Right forelimb (tissue), 1 donor: ENCODE results near the gene ASB3.
A peak's percentile ranks its signal among the peaks of the same experiment; 100 is the strongest.
"Not testable (repeated sequence)": the region's sequence is repeated elsewhere in the genome, so short reads cannot be mapped to it uniquely, and the experiment has no call there.

Source experiments
- DNase-seq: peaks from one replicate; pipeline ENCODE4 v3.0.0-alpha.2; 2018

The ASB3 gene, protein sequence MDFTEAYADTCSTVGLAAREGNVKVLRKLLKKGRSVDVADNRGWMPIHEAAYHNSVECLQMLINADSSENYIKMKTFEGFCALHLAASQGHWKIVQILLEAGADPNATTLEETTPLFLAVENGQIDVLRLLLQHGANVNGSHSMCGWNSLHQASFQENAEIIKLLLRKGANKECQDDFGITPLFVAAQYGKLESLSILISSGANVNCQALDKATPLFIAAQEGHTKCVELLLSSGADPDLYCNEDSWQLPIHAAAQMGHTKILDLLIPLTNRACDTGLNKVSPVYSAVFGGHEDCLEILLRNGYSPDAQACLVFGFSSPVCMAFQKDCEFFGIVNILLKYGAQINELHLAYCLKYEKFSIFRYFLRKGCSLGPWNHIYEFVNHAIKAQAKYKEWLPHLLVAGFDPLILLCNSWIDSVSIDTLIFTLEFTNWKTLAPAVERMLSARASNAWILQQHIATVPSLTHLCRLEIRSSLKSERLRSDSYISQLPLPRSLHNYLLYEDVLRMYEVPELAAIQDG

DNA sequence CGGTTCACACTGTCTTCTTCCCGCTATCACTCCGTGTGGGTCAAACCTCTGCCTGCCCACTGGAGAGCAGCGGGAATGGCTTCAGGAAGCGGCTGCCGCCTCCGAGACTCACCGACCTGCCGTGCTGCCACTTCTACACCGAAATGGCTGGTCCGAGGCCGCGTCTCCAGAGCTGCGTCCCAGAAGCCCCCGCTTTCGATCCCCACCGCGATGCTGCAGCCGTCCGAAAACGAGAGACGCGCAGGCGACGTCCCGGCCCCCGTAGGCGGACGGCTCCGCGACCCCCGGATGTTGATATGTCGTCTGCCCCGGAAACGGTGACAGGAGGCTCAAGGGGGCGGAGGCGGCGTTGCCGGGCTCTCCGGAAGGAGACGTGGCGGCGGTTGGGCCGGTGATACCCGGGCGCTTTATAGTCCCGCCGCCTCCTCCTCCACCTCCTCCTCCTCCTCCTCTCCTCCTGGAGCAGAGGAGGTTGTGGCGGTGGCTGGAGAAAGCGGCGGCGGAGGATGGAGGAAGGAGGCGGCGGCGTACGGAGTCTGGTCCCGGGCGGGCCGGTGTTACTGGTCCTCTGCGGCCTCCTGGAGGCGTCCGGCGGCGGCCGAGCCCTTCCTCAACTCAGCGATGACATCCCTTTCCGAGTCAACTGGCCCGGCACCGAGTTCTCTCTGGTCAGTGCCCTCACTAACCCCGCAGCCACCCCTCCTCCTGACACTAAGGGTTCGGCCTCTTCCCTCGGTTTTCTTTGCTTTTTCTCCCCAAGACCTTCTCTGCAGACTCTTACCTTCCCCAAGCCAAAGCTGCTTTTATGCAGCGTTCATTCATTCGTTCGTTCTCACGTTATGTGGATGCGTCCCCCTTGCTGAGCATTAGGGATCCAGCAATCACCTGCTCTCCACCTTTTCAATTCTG, at the start of gene ASB3, which contains the start of gene ERLEC1:
Gene ASB3 (minus strand): TSS at position 249 of the 909 bp plus-strand sequence. CDS start 21,381 bp downstream, outside the sequence.
Gene ERLEC1 (plus strand): TSS at position 340 of the 909 bp plus-strand sequence. CDS start 167 bp downstream, at position 507.
- DNase-seq, result peak; percentile 94

DNA sequence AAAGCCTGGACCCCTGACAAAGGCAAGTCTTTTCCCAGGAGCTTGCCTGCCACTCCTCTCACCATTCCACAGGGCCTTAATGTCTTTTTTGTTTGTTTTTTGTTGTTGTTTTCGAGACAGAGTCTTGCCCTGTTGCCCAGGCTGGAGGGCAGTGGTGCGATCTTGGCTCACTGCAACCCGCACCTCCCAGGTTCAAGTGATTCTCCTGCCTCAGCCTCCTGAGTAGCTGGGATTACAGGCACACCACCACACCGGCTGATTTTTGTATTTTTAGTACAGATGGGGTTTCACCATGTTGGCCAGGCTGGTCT, 43.2 kb upstream of the ASB3 start:
- DNase-seq, result not testable (repeated sequence)

GRCh38 chr2:53829273-53829979, 42.7 kb upstream of the ASB3 start:
- no peak for DNase-seq

DNA sequence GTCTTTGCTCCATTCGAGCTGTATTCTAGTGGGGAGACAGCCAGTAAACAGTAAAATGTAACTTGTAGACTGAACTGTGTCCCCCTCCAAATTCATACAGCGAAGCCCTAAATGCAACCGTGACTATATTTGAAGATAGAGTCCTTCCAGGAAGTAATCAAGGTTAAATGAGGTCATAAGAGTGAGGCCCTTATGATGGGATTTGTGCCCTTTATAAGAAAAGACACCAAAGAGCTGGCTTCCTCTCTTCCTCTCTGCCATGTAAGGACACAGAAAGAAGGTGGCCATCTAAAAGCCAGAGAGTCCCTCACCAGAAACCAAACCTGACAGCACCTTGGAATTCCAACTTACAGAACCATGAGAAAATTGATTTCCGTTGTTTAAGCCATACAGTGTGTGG, 41.6 kb upstream of the ASB3 start:
- DNase-seq, result no peak

- DNase-seq, result no peak
Observed at GRCh38 chr2:53827398-53828175, 40.8 kb upstream of the ASB3 start.

DNA sequence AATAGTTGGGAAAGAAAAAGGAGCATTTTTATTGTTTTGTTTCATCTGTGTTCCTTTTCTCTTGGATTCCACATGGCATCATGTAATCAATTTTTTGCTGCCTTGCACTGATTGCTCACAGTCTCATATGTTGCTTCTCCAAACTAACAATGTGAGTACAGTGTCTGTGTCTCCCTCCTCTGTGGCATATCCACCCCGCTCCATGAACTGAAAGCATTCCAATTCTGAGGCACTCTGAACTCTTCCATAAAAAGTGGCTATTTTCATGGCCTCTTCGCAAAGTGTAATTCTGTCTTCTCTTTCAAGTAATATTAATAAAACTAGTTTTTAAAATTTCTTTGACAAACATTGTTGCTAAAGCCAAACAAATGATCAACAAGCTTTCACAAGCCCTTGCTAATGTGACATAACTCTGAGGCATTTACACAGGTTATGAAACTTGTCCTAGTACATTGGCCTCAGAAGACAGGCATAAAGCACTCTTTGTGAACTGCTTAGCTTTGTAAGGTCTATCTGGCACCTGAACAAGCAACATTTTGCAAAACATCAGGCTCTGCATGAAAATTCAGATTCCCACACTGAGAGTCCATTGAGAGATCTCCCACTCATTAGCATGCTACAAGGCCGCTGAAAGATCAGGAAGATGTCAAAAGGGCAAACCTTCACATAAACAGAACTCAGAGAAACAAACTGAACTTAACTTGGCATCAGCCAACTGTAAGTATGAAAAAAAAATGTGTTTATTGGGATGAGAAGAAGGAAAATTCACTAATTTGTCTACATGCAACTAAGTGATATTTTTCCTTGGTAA, 40.0 kb upstream of the ASB3 start:
- DNase-seq, result no peak

- no peak for DNase-seq
Observed at GRCh38 chr2:53826030-53826410, 39.3 kb upstream of the ASB3 start.

GRCh38 chr2:53823639-53824038, 36.9 kb upstream of the ASB3 start:
- DNase-seq, result not testable (repeated sequence)

DNA sequence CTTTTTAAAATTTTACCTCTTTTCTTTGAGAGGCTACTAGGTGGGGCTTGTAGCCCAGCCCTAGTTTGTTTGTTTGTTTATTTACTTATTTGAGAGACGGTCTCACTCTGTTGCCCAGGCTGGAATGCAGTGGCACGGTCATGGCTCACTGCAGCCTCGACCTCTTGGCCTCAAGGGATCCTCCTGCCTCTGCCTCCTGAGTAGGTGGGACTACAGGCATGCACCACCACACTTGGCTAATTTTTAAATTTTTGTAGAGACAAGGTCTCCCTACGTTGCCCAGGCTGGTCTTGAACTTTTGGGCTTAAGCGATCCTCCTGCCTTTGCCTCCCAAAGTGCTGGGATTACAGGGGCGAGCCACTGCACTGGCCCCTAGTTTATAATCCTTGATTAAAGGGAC, 35.1 kb upstream of the ASB3 start:
- no peak for DNase-seq

DNA sequence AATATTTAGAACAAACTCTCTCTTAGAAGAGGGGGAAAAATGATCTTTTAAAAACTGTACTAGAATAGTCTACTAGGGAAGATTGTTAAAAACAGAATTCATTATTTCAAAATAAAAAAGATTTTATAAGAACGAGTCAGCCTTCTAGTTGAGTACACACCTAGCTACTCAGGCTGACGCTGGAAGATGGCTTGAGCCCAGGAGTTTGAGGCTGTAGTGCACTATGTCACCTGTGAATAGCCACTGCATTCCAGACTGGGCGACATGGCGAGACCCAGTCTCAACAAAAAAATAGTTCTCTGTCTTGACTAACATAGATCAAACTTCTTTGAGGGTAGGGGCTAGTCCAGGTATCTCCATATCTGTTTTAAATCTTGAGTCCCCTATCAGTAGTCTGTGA, 34.0 kb upstream of the ASB3 start:
- DNase-seq, result no peak

- DNase-seq, result no peak
Observed at GRCh38 chr2:53820048-53820447, 33.3 kb upstream of the ASB3 start.

DNA sequence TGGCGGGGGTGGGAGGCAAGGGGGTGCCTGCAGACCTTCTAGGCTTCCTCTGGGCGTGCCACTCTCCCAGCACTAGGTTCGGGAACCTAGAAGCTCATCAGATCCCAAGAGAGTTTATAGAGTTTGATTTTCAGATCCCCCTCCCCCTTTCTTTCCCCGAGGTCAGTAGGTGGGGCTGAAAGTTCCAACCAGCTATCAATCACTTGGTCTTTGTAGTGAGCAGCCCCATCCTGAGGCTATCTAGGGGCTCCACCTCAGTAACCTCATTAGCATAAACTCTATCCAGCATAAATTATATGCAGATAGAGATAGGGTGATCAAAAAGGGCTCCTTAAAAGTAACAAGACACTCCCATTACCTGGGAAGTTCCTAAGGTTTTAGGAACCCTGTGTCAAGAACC, 32.9 kb upstream of the ASB3 start:
- DNase-seq, result no peak

DNA sequence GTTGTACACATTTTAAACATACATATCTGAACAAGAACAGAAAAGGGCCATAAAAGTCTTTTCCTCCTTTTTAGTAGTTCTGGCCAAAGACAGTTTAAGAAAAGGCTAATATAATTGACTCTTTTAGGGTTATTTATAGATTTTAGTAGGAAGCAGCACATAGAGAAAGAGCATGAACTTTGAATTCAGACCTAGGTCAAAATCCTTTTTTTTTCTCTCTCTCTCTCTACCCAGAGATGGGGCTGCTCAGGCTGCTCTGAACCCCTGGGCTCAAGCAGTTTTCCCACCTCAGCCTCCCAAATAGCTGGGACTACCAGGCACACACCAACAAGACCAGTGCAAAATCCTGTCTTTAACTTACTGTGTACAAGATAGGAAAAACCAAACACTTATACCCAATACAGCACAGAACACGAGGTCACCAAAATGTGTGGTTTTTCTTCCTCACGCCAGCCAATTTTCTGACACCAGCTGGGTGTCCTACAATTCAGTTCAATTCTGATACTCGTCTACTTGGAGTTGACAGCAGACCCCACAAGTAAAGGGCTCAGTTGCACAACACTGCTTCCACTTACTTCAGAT, 32.2 kb upstream of the ASB3 start:
- no peak for DNase-seq

GRCh38 chr2:53813151-53813550, 26.4 kb upstream of the ASB3 start:
- DNase-seq, result no peak

DNA sequence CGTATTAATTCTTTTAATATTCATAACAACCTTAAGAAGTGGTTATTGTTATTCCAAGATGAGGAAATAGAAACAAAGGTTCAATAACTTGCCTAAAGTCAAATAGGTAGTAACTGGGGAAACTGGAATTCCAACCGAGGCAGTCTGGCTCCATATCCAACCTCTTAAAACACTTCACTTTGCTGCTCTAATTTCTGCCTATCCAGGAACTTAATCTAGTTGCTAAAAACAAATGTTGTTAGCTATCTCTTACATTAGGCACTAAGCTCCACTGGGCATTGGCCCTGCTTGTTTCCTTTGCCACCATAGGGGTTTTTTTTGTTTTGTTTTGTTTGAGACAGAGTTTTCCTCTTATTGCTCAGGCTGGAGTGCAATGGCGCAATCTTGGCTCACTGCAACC, 24.8 kb upstream of the ASB3 start:
- DNase-seq, result no peak

GRCh38 chr2:53802617-53803151, 15.9 kb upstream of the ASB3 start:
- DNase-seq, result no peak

DNA sequence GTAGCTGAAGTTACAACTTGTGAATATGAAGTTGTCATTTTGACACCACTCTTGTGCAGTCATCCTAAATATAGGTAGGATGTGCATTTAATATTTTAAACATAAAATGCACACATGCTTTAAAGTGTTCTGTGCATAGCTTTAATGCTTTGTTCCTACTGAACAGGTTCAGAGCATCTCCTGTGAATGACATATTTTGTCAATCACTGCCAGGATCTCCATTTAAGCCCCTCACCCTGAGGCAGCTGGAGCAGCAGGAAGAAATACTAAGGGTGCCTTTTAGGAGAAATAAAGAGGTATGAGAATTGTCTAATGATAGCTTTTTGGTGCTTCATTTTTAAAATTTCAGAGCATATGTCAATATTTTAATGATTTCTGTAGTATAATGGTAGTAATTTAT, 14.8 kb upstream of the ASB3 start:
- no peak for DNase-seq

DNA sequence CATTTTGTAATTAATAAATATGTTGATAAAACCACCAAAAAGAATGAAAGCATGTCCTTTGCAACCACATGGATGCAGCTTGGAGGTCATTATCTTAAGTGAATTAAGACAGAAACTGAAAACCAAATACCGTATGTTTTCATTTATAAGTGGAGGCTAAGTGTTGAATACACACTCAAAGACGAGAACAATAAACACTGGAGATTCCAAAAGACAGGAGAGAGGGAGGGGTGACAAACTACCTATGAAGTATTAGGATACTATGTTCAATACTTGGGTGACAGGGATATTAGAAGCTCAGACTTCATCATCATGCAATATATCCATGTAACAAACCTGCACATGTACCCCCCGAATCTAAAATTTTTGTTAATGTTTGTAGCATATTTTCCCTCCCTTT, 7.1 kb upstream of the ASB3 start:
- DNase-seq, result no peak

DNA sequence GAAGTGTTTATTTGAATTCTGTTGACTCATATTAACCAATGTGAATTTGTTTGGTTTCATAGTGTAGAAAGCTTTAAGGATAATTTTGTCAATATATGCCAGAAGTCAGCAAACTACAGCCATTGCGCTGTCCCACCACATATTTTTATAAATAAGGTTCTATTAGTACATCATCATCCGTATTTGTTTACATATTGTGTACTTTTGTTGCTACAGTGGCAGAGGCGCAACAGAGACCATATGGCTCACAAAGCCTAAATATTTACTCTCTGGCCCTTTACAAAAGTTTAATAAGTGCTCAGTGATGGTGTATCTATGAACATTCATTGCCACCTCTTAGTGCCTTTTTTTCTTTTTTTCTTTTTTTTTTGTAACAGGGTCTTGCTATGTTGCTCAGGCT, 6.5 kb upstream of the ASB3 start:
- no peak for DNase-seq

- DNase-seq, result peak; percentile 46
Observed at GRCh38 chr2:53787614-53788289, 999 bp upstream of the ASB3 start.
